Measurements from ENCODE around the gene ATXN7L1.
A peak's percentile ranks its signal among the peaks of the same experiment; 100 is the strongest.

The ATXN7L1 gene

DNA sequence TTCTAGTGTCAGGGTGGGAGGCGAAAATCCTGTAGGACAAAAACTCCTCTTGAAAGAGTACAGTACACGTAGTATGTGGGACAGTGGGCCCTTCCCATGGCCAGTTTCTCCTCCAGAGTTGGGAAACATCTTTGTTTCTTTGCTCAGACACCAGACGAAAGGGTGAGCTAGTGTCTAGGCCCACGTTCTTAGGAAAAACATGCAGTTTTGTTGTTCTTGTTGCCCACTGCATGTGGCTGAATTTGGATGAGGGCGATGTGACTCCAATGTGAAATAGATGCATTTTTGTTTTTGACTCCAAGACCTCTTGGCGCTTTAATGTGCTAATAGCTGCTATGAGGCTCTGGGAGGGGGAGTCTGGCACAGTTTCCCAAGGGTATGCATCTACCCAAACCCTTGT lies 100.8 kb downstream of the ATXN7L1 start:
- DNase-seq: no peak

GRCh38 chr7:105773030-105773460 lies 103.4 kb downstream of the ATXN7L1 start:
- DNase-seq: no peak

GRCh38 chr7:105769901-105770628 lies 106.3 kb downstream of the ATXN7L1 start:
- DNase-seq: peak; percentile 38

DNA sequence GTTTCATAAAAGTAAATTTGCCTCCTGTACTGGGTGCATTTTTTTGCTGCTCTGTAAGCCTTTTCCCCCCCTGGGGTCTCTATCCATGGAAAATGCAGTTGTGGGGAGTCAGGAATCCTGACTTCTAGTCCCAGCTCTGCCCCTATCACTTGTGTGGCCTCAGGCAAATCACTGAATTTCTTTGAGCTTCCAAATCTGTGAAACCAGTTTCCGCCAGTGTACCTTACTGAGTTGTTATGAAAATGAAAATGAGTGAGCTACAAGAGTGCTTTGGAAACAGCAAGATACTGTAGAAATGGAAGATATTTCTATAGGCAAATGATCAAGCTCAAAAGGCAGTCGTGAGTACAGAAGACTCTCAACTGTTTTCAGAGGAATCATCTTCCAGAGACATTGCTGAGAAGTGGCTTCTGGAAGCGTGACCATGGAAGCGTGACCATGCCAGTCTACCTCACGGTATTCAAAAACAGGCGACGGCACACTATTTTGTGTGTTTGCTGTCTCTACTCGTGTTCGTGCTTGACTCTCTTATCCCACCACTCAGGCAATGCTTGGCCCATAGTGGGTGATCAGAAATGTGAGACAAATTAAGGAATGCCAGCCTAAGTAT lies 107.4 kb downstream of the ATXN7L1 start:
- DNase-seq: no peak

DNA sequence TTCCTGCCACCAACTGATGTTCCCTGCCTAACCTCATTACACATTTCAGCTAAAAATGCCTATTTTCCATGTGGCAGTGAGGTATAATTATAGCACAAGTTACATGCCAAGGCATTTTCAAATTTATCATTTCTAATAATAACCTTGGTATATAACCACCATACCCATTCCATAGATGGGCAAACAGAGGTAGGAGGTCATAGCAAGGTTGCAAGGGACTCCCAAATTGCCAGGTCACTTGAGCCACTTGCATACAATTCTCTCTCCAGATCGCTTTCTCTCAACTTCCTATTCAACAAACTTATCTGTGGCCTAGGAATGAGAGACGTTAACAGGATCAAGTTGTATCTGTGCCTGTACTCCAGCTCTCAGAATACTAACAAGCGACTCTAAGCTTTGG lies 108.3 kb downstream of the ATXN7L1 start:
- DNase-seq: no peak

- DNase-seq: peak; percentile 79
Measured at GRCh38 chr7:105766421-105767073, 109.9 kb downstream of the ATXN7L1 start.

DNA sequence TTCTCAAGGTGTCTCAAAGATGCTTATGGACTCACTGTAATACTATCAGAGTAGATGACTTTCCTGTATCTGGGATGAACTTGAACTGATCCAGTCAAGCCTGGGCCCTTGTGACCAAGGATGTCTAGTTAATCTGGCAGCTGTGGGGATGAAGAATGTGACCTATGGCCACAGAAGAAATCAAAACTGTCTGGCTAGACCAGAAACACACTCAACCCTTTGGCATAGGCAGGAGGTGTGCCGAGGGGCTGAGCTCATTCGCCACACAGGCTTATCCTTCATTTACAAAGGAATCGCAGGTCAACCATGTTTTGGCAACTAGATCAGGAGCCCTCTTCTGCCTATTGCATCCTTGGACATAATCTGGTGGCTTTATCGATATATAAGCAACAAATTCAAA lies 110.6 kb downstream of the ATXN7L1 start:
- DNase-seq: no peak

GRCh38 chr7:105764506-105764905 lies 111.9 kb downstream of the ATXN7L1 start:
- DNase-seq: peak; percentile 62

- DNase-seq: peak; percentile 65
Measured at GRCh38 chr7:105760551-105761447, 115.6 kb downstream of the ATXN7L1 start.

- DNase-seq: peak; percentile 68
Measured at GRCh38 chr7:105759670-105760550, 116.5 kb downstream of the ATXN7L1 start.

- no peak for DNase-seq
Measured at GRCh38 chr7:105756367-105756766, 120.0 kb downstream of the ATXN7L1 start.

DNA sequence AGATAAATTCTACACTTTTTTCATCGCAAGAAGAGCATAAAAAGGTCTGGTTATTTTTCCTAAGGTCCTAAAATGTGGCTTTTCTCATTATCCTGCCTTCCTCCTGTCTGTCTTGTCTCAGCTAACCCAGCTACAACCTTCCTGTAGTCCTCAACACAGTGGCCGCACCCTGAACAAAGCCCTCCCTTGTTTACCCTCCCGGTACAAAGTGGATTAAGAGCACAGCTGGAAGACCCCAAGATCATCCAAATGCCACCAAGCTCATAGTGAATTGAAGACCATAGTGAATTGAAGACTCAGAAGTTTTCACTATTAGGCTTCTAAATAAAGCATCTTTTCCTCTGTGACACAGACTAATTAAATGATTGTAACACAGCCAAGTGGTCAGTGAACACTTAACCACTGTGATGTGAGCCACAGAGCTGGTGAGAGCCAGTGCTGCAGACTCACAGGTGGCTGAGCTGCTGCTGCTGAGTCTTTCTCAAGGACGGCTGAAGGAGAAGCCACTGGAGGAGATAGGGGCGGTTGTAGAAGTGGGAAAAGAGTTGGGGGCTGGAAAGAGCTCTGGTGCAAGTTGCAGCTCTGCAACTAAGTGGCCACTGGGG lies 123.6 kb downstream of the ATXN7L1 start:
- no peak for DNase-seq

GRCh38 chr7:105751054-105751453 lies 125.3 kb downstream of the ATXN7L1 start:
- DNase-seq: no peak

GRCh38 chr7:105748701-105749100 lies 127.7 kb downstream of the ATXN7L1 start:
- DNase-seq: no peak

- DNase-seq: no peak
Measured at GRCh38 chr7:105745681-105746330, 130.6 kb downstream of the ATXN7L1 start.

DNA sequence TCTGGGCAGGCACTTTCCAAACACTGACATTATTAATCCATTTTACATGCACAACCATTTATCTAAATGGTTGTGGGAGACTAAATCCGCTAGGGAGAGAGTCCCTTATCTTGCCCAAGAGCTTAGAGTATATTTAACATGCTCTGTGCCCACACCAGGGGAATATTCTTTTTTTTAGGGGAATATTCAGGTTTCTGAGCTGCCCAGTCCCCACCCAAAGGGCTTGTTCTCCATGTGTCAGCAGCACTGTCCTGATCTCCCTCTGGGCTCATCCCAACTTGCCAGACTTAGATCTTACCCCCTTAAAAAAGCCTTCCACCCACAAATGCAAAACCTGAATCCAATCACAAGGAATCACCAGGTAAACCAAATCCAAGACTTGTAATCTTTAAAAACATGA lies 132.1 kb downstream of the ATXN7L1 start:
- no peak for DNase-seq

GRCh38 chr7:105743351-105744090 lies 132.9 kb downstream of the ATXN7L1 start:
- no peak for DNase-seq

DNA sequence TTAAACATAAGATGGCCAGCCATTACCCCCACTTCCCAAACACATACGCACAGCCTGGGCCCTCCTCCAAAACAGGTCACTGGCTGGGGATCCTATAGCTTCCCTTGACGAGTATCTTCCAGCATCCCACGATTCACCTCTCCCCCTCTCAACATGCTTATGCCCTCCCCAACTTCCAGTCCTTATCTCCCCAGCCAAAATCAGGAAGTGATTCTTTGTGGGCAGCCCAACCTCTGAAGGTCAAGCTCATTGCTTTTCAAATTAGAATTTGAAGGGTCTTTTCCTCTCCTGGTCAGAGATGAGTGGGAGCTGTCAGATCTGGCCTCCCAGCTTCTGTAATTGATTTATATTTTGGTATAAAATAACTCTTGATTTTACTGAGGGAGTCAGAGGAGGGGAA lies 133.6 kb downstream of the ATXN7L1 start:
- DNase-seq: no peak

- DNase-seq: no peak
Measured at GRCh38 chr7:105741982-105742381, 134.4 kb downstream of the ATXN7L1 start.

- no peak for DNase-seq
Measured at GRCh38 chr7:105738133-105738532, 138.3 kb downstream of the ATXN7L1 start.
